Measurements from ENCODE around the gene NGLY1.

DNA sequence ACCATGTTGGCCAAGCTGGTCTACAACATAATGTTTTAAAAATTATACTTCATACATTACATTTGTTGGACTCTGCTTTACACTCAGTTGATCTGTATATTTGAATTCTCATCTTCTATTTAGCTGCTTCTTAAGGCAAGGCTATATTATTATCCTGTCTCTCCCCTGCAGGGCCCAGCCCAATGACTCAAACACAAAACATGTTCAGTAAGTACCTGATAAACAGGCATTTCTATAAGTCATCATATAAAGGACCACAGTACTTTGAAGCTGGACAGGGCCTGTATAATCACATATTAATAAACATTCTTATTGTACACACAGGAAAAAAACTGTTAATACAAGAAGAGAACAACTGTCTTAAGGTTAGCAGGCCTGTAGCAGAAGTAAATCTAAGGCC is 36.2 kb downstream of the NGLY1 start:
- TF ChIP-seq POLR2AphosphoS5 (IDR thresholded peaks at IDR 0.05), result no peak
- TF ChIP-seq, protein P1, sequence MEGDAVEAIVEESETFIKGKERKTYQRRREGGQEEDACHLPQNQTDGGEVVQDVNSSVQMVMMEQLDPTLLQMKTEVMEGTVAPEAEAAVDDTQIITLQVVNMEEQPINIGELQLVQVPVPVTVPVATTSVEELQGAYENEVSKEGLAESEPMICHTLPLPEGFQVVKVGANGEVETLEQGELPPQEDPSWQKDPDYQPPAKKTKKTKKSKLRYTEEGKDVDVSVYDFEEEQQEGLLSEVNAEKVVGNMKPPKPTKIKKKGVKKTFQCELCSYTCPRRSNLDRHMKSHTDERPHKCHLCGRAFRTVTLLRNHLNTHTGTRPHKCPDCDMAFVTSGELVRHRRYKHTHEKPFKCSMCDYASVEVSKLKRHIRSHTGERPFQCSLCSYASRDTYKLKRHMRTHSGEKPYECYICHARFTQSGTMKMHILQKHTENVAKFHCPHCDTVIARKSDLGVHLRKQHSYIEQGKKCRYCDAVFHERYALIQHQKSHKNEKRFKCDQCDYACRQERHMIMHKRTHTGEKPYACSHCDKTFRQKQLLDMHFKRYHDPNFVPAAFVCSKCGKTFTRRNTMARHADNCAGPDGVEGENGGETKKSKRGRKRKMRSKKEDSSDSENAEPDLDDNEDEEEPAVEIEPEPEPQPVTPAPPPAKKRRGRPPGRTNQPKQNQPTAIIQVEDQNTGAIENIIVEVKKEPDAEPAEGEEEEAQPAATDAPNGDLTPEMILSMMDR (IDR thresholded peaks at IDR 0.05), result no peak

Measured in upper lobe of left lung (tissue), 4 donors.